H1 (cell line): ENCODE data around the gene GPER1. TPM values are rescaled to one million over a fixed set of nuclear protein-coding genes. Genes with fewer than 3 reads are reported as not detected.

Experiments
- CTCF ChIA-PET: fragments of 300-600 bp; sonication (Branson Sonifier 250); formaldehyde crosslinking; loops from one replicate; lab custom pipeline; 2021; ENCODE audit not compliant: partially characterized antibody; lab: Charles Lee
- POLR2A ChIA-PET: fragments of 300-600 bp; sonication (Branson Sonifier 250); formaldehyde crosslinking; loops from one replicate; lab custom pipeline; 2021; ENCODE audit warnings: inconsistent platforms; ENCODE audit not compliant: partially characterized antibody; lab: Charles Lee
- DNase-seq, 2 experiments: peaks; one replicate each; pipeline versions ENCODE4 v3.0.0 to v3.0.0-alpha.2; 2010 to 2022; ENCODE audit warnings: low spot score in 2 of 2, low read depth in 1 of 2, mixed read lengths in 1 of 2
- FAIRE-seq: peaks from 2 replicates; lab custom pipeline; 2011; peaks lifted over from hg19 to GRCh38; lab: Jason Lieb, UNC
- H2AFZ ChIP-seq: 2 replicates; pipeline ENCODE4 v1.8.1; 2012; ENCODE audit warnings: low read length, inconsistent platforms
- H2AK5ac ChIP-seq: 2 replicates; pipeline ENCODE4 v1.6.1; 2013; ENCODE audit warnings: low read depth, low read length
- H2BK120ac ChIP-seq: replicated peaks from 2 replicates; pipeline ENCODE3; 2013; ENCODE audit warnings: low read depth, low read length, inconsistent platforms
- H2BK12ac ChIP-seq: 2 replicates; pipeline ENCODE4 v1.6.1; 2013; ENCODE audit warnings: low read depth, low read length
- H2BK15ac ChIP-seq: 2 replicates; pipeline ENCODE4 v1.6.1; 2013; ENCODE audit warnings: low read length
- H2BK20ac ChIP-seq: 2 replicates; pipeline ENCODE4 v1.6.1; 2013; ENCODE audit warnings: low read length
- H2BK5ac ChIP-seq: 2 replicates; pipeline ENCODE4 v1.6.1; 2013; ENCODE audit warnings: low read depth, low read length
- H3K14ac ChIP-seq: 2 replicates; pipeline ENCODE4 v1.6.1; 2013; ENCODE audit warnings: inconsistent platforms; ENCODE audit not compliant: insufficient read length
- H3K18ac ChIP-seq: 2 replicates; pipeline ENCODE4 v1.6.1; 2013; ENCODE audit warnings: low read length; ENCODE audit errors: extremely low read depth
- H3K23ac ChIP-seq: 2 replicates; pipeline ENCODE4 v1.6.1; 2013; ENCODE audit warnings: inconsistent platforms; ENCODE audit not compliant: insufficient read length
- H3K23me2 ChIP-seq: 2 replicates; pipeline ENCODE4 v1.6.1; 2013; ENCODE audit warnings: low read depth, low read length
- H3K27ac ChIP-seq: 2 replicates; pipeline ENCODE4 v1.6.1; 2011; ENCODE audit warnings: low read depth, low read length, inconsistent platforms
- H3K27me3 ChIP-seq, 4 experiments: replicated peaks in 1 of 4; 1 replicate in 1 of 4; 2 replicates in 3 of 4; pipeline versions ENCODE4 v1.6.1 to v1.8.1; 2011 to 2013; ENCODE audit warnings: low read length in 3 of 4, mild to moderate bottlenecking in 3 of 4, inconsistent platforms in 2 of 4, mixed read lengths in 2 of 4, moderate library complexity in 1 of 4; ENCODE audit not compliant: control insufficient read depth in 3 of 4, insufficient read depth in 3 of 4; ENCODE audit errors: extremely low read depth in 1 of 4
- H3K36me3 ChIP-seq, 4 experiments: 2 replicates each; pipeline versions ENCODE4 v1.6.1 to v1.8.1; 2011 to 2013; ENCODE audit warnings: mild to moderate bottlenecking in 4 of 4, low read length in 3 of 4, moderate library complexity in 2 of 4, control low read depth in 1 of 4, inconsistent platforms in 1 of 4; ENCODE audit not compliant: insufficient read depth in 4 of 4, control insufficient read depth in 2 of 4
- H3K4ac ChIP-seq: replicated peaks from 2 replicates; pipeline ENCODE3; 2013; ENCODE audit warnings: low read length, low read depth, mixed read lengths, inconsistent platforms; ENCODE audit not compliant: insufficient read length
- H3K4me1 ChIP-seq, 4 experiments: replicated peaks in 1 of 4; 1 replicate in 1 of 4; 2 replicates in 3 of 4; pipeline versions ENCODE4 v1.6.1 to v1.8.1; 2011 to 2013; ENCODE audit warnings: low read length in 3 of 4, inconsistent platforms in 2 of 4, mixed read lengths in 1 of 4; ENCODE audit not compliant: insufficient read depth in 4 of 4, control insufficient read depth in 3 of 4
- H3K4me2 ChIP-seq, 2 experiments: 2 replicates each; pipeline versions ENCODE4 v1.6.1 to v1.8.1; 2011 to 2013; ENCODE audit warnings: low read depth in 2 of 2, low read length in 2 of 2, control low read depth in 1 of 2, inconsistent platforms in 1 of 2, mild to moderate bottlenecking in 1 of 2; ENCODE audit not compliant: insufficient read depth in 1 of 2
- H3K4me3 ChIP-seq, 4 experiments: fragments of 200-600, 300-600 bp in 1 of 4; sonication (generic), shearing (Covaris generic), sonication (Bioruptor Twin) in 1 of 4; 2 replicates each; pipeline versions ENCODE4 v1.5.1 to v1.8.1; 2011 to 2016; ENCODE audit warnings: low read length in 4 of 4, low read depth in 3 of 4, control low read depth in 2 of 4, inconsistent platforms in 2 of 4, mild to moderate bottlenecking in 2 of 4, mixed read lengths in 1 of 4, moderate library complexity in 1 of 4; ENCODE audit not compliant: insufficient read depth in 2 of 4; ENCODE audit errors: extremely low read depth in 1 of 4
- H3K56ac ChIP-seq: replicated peaks from 2 replicates; pipeline ENCODE3; 2013; ENCODE audit warnings: low read depth, mild to moderate bottlenecking, mixed read lengths, low read length, inconsistent platforms; ENCODE audit not compliant: insufficient read length
- H3K79me1 ChIP-seq: 2 replicates; pipeline ENCODE4 v1.6.1; 2013; ENCODE audit warnings: low read depth, low read length, control low read depth
- H3K79me2 ChIP-seq, 2 experiments: 2 replicates each; pipeline versions ENCODE4 v1.6.1 to v1.8.1; 2012 to 2013; ENCODE audit warnings: low read length in 2 of 2, mild to moderate bottlenecking in 2 of 2, inconsistent platforms in 1 of 2; ENCODE audit not compliant: insufficient read depth in 2 of 2, control insufficient read depth in 1 of 2
- H3K9ac ChIP-seq, 4 experiments: replicated peaks in 1 of 4; 1 replicate in 1 of 4; 2 replicates in 3 of 4; pipeline versions ENCODE4 v1.6.1 to v1.8.1; 2011 to 2013; ENCODE audit warnings: low read depth in 3 of 4, low read length in 3 of 4, control low read depth in 2 of 4, mild to moderate bottlenecking in 2 of 4, moderate library complexity in 2 of 4, inconsistent platforms in 1 of 4; ENCODE audit errors: extremely low read depth in 1 of 4
- H3K9me3 ChIP-seq, 2 experiments: 2 replicates each; pipeline versions ENCODE4 v1.6.1 to v1.8.1; 2012 to 2013; ENCODE audit warnings: mild to moderate bottlenecking in 2 of 2, moderate library complexity in 2 of 2, control low read depth in 1 of 2, inconsistent platforms in 1 of 2, low read depth in 1 of 2, low read length in 1 of 2, mixed read lengths in 1 of 2; ENCODE audit not compliant: insufficient read depth in 2 of 2
- H4K20me1 ChIP-seq, 2 experiments: replicated peaks in 1 of 2; 2 replicates each; pipeline versions ENCODE3 to v1.8.1; 2011 to 2013; ENCODE audit warnings: inconsistent platforms in 2 of 2, low read length in 2 of 2, mild to moderate bottlenecking in 1 of 2; ENCODE audit not compliant: insufficient read depth in 2 of 2, control insufficient read depth in 1 of 2
- H4K5ac ChIP-seq: 2 replicates; pipeline ENCODE4 v1.6.1; 2013; ENCODE audit warnings: low read length, low read depth, mixed read lengths, inconsistent platforms; ENCODE audit not compliant: insufficient read length
- H4K8ac ChIP-seq: 2 replicates; pipeline ENCODE4 v1.8.0; 2013; ENCODE audit warnings: mild to moderate bottlenecking, moderate library complexity, low read length, inconsistent platforms; ENCODE audit not compliant: insufficient read depth; ENCODE audit errors: extremely low read depth
- H4K91ac ChIP-seq: replicated peaks from 2 replicates; pipeline ENCODE3; 2013; ENCODE audit warnings: low read length, mixed read lengths, inconsistent platforms; ENCODE audit not compliant: insufficient read length
- ASH2L ChIP-seq: fragments of 200-600, 300-600 bp; sonication (generic); IDR thresholded peaks from one replicate; pipeline ENCODE4 v1.7.1; 2017; ENCODE audit warnings: low read length
- CBX8 ChIP-seq: fragments of 300-800, 300-1000 bp; sonication (generic); IDR thresholded peaks from 2 replicates; pipeline ENCODE4 v1.7.1; 2016; ENCODE audit warnings: low read depth, low read length, borderline replicate concordance
- CTBP2 ChIP-seq: IDR thresholded peaks from 2 replicates; pipeline ENCODE4 v1.7.0; 2011; ENCODE audit warnings: borderline replicate concordance, mild to moderate bottlenecking, moderate library complexity, mixed read lengths, low read length; ENCODE audit not compliant: insufficient read depth, insufficient read length
- EZH2 ChIP-seq: fragments of 200-600 bp; sonication (generic); IDR thresholded peaks from 2 replicates; pipeline ENCODE4 v1.7.1; 2012; ENCODE audit warnings: low read depth, mild to moderate bottlenecking, moderate library complexity, low read length, inconsistent platforms; ENCODE audit not compliant: severe bottlenecking
- GABPA ChIP-seq: IDR thresholded peaks from 2 replicates; pipeline ENCODE4 v1.6.1; 2011; ENCODE audit warnings: mild to moderate bottlenecking, low read length, moderate library complexity, borderline replicate concordance; ENCODE audit not compliant: insufficient read depth
- KDM4A ChIP-seq: IDR thresholded peaks from one replicate; pipeline ENCODE4 v1.7.1; 2012; ENCODE audit warnings: low read depth, mild to moderate bottlenecking, moderate library complexity, low read length, inconsistent platforms; ENCODE audit not compliant: severe bottlenecking
- RNF2 ChIP-seq: fragments of 200-900, 300-1000 bp; sonication (generic); IDR thresholded peaks from 2 replicates; pipeline ENCODE4 v1.7.1; 2016; ENCODE audit warnings: borderline replicate concordance, low read depth, mild to moderate bottlenecking, antibody characterized with exemption, low read length; ENCODE audit not compliant: poor library complexity, severe bottlenecking; ENCODE audit errors: missing control alignments
- SIN3A ChIP-seq, 2 experiments: IDR thresholded peaks in 1 of 2; conservative IDR thresholded peaks in 1 of 2; 2 replicates each; pipeline ENCODE4 v1.6.1; 2011 to 2012; ENCODE audit warnings: low read length in 2 of 2, improper control_type of control experiment in 1 of 2, low read depth in 1 of 2, mild to moderate bottlenecking in 1 of 2
- TBP ChIP-seq: IDR thresholded peaks from 2 replicates; pipeline ENCODE4 v1.6.1; 2011; ENCODE audit warnings: low read depth, low read length, improper control_type of control experiment
- WGBS, 2 experiments: shearing (Covaris generic) in 1 of 2; methylation state at CpG; one replicate each; pipeline versions ENCODE4 v1.1.6 to v1.1.7; 2013 to 2015; ENCODE audit warnings: low lambda C conversion rate in 2 of 2, mixed read lengths in 2 of 2, inconsistent platforms in 1 of 2, low coverage in 1 of 2, missing lambda C conversion rate in 1 of 2; ENCODE audit not compliant: insufficient replicate concordance in 2 of 2, insufficient coverage in 1 of 2, insufficient read length in 1 of 2; ENCODE audit errors: extremely low coverage in 1 of 2, missing lambda C conversion rate in 1 of 2; 5-methylcytosine and 5-hydroxymethylcytosine counted together
- polyA plus RNA-seq, 7 experiments: library from polyadenylated mRNA; depleted of rRNA in 3 of 7; stranded (reverse) in 5 of 7; unstranded in 2 of 7; fragments of >200 nt in 5 of 7; fragments of 200-250 nt in 2 of 7; gene quantifications; 1 replicate in 5 of 7; 2 replicates in 1 of 7; 4 replicates in 1 of 7; pipeline versions ENCODE4 v1.2.1 to v1.2.3, GENCODE V29; 2011 to 2013; ENCODE audit warnings: missing spikeins in 2 of 7, mixed read lengths in 2 of 7
- total RNA-seq: library from RNA; stranded (reverse); fragmentation: NEBNext Ultra II Directional; extraction: Animal tissue kit (Norgen Biotek cat#: 25700); gene quantifications from 2 replicates; pipeline ENCODE4 v1.2.1, GENCODE V29; 2021
- TF ChIP-seq, protein P1 (sequence below): IDR thresholded peaks from 2 replicates; pipeline ENCODE4 v1.6.1; 2012; ENCODE audit warnings: low read length, inconsistent platforms

Gene GPER1
- total and polyA plus RNA-seq, 2 of the 8 experiments (the other 6 are each of a cell fraction or from before 2014, with no cell fraction given): 0.24 to 0.47 TPM

- Histone ChIP-seq H3K23ac (no peak overlapping the region), H3K9ac (no peak overlapping the region), H2BK5ac (0 out of 2 replicates have a peak overlapping the region, but pooled peaks have one; percentile 39), H4K5ac (no peak overlapping the region), H2BK120ac (no peak overlapping the region), H3K18ac (no peak overlapping the region; the same call in 1 of the 2 replicates), H3K36me3 (no peaks in the 10 kb centered on the region), H3K4me3 (no peak overlapping the region), H3K4ac (no peak overlapping the region), H2BK15ac (no peak overlapping the region), H3K23me2 (no peaks in the 10 kb centered on the region; the same call in 1 of the 2 replicates), H2BK20ac (no peak overlapping the region), H4K91ac (no peak overlapping the region), H3K9me3 (peaks cover 0 to under 1% of the 10 kb centered on the region in 2 experiments; a peak in 1 of 4 replicates), H3K4me1 (peaks cover 0 to 17% (median 9%) of the 10 kb centered on the region in 4 experiments; a peak in 6 of 7 replicates), H3K27me3 (no peaks in the 10 kb centered on the region), H2AK5ac (no peak overlapping the region), H3K14ac (no peak overlapping the region), H3K4me2 (peak overlapping the region in 1 of 2 experiments; percentile 40; a peak in 1 of 4 replicates), H3K27ac (no peak overlapping the region), H2BK12ac (no peak overlapping the region), H3K56ac (no peak overlapping the region), H3K79me2 (no peaks in the 10 kb centered on the region; a peak in 1 of 4 replicates), H4K8ac (peak overlapping the region; percentile 81), H3K79me1 (peaks cover 2% of the 10 kb centered on the region; the same call in 1 of the 2 replicates), H4K20me1 (peaks cover 13 to 14% of the 10 kb centered on the region in 2 experiments), H2AFZ (no peak overlapping the region)
- ChIA-PET CTCF (interaction anchor here (0.6 to 6.4 kb wide), 39 partner anchors 9 to 155 kb away, joined by 3 to 143 read pairs (median 6); partner anchors contain the start of genes COX19, GPER1 and GPR146), POLR2A (interaction anchor here (0.5 to 1.5 kb wide), 8 partner anchors 11 to 430 kb away, joined by 3 to 6 read pairs (median 4); partner anchors contain the start of gene COX19)
- DNase-seq: no peak
- WGBS, 2 experiments: 84% methylated on average over 12 of the region's 12 CpGs; no CpG with 5 or more reads in 1 of the 2 experiments
- no peak for FAIRE-seq
- TF ChIP-seq RNF2 (no peak), CTBP2 (no peak), TBP (no peak), EZH2 (no peak), GABPA (no peak), SIN3A (conservative IDR thresholded peaks at IDR 0.05 in 1 of 2, IDR thresholded peaks at IDR 0.05 in 1 of 2; ENCODE audit: low read depth in 1 of 2, low read length in 2 of 2) (no peak), KDM4A (no peak), ASH2L (no peak), CBX8 (no peak)
- TF ChIP-seq, protein P1, sequence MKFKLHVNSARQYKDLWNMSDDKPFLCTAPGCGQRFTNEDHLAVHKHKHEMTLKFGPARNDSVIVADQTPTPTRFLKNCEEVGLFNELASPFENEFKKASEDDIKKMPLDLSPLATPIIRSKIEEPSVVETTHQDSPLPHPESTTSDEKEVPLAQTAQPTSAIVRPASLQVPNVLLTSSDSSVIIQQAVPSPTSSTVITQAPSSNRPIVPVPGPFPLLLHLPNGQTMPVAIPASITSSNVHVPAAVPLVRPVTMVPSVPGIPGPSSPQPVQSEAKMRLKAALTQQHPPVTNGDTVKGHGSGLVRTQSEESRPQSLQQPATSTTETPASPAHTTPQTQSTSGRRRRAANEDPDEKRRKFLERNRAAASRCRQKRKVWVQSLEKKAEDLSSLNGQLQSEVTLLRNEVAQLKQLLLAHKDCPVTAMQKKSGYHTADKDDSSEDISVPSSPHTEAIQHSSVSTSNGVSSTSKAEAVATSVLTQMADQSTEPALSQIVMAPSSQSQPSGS: no peak
Measured at GRCh38 chr7:1065263-1065584, 22.7 kb upstream of the GPER1 start.
